Cerebellar cortex (tissue), 1 donor: Measurements from ENCODE around the gene GK.
"Not testable (repeated sequence)": the region's sequence is repeated elsewhere in the genome, so short reads cannot be mapped to it uniquely, and the experiment has no call there.

ENCODE experiments used
- DNase-seq: peaks from one replicate; pipeline ENCODE4 v3.0.0-alpha.2; 2015; ENCODE audit warnings: low spot score

The GK gene

DNA sequence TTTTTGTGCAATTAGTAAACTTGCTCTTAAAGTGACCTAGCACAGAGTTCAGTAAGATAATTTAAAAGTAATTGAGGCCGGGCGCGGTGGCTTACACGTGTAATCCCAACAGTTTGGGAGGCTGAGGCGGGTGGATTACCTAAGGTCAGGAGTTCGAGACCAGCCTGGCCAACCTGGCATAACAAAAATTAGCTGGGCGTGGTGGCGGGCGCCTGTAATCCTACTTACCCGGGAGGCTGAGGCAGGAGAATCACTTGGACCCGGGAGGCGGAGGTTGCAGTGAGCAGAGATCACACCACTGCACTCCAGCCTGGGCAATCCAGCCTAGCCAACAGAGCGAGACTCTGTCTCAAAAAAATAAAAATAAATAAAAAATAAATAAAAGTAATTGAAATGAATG is 1.2 kb downstream of the GK start:
- not testable (repeated sequence) for DNase-seq

DNA sequence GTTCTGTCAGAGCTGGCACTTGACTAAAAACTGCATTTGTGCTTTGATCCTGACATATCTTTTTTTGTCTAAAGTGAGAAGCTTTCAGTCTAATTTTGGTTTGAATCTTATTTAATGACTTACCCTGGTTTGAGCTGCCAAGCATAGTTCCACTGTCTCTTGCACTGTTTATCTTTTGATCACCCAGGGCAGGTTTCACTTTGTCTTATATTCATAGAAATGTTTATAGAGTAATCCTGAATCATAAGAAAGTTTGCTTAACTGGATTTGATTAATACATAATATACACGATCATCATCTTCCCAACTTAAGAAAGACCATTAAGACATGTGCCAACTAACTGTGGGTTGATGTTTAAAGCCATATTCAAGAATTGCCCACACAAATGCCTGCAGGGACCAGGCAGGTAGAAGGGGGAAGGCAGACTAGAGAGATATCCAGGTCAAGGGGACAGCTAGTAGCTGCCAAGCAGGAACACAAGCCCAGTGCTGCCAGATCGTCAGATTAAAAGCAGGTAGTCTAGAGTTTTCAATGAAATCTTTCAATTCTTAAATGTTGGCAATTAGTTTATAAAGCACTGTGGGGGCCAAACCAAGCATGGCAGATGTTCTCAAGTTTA is 1.9 kb downstream of the GK start:
- DNase-seq, result no peak

GRCh38 chrX:30655991-30656390 is 2.8 kb downstream of the GK start:
- DNase-seq, result no peak

GRCh38 chrX:30657196-30658161 is 4.3 kb downstream of the GK start:
- no peak for DNase-seq

GRCh38 chrX:30659421-30659820 is 6.2 kb downstream of the GK start:
- DNase-seq, result no peak

DNA sequence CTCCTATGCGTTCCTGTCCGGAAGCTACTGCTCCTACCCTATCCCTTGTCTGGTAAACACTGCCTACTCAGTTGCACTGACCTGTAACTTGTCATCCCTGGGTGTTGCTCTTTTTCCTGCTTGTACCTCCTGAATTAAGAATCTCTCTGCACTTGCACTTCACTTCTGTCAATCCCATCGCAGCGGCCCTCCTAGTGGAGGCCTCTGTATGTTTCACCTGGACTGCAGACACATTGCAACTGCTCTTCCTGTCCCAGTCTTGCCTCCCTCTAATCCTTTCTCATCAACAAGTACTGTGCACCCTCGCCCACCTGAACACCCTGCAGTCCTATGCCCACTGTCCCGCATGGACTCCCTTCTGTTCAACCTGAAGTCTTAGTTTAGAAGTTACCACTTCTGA is 8.0 kb downstream of the GK start:
- DNase-seq, result no peak

DNA sequence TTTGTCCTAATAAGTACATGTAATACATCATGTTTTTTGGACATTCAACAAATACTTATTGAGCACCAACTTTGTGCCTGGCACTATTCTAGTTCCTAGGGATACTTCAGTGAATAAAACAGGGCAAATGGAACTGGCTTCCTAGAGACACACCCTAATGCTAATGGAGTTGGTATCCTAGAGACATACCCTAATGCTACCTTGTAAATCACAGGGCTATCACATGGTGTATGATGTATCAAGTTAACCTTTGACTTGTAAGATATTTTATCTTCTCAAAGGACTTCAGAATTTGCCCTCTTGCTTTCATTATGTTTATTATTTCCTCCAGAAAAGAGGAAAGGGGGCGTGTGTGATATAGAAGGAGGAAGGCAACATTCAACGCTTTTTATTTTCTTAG is 10.1 kb downstream of the GK start:
- DNase-seq, result no peak

GRCh38 chrX:30665471-30665870 is 12.2 kb downstream of the GK start:
- DNase-seq, result no peak

- no peak for DNase-seq
Observed at GRCh38 chrX:30666094-30666493, 12.9 kb downstream of the GK start.

- DNase-seq, result no peak
Observed at GRCh38 chrX:30668581-30668980, 15.4 kb downstream of the GK start.

GRCh38 chrX:30671189-30671588 is 18.0 kb downstream of the GK start:
- not testable (repeated sequence) for DNase-seq

GRCh38 chrX:30673127-30673796 is 20.0 kb downstream of the GK start:
- no peak for DNase-seq

GRCh38 chrX:30673884-30674598 is 20.8 kb downstream of the GK start:
- no peak for DNase-seq

GRCh38 chrX:30674799-30675198 is 21.6 kb downstream of the GK start:
- DNase-seq, result no peak

DNA sequence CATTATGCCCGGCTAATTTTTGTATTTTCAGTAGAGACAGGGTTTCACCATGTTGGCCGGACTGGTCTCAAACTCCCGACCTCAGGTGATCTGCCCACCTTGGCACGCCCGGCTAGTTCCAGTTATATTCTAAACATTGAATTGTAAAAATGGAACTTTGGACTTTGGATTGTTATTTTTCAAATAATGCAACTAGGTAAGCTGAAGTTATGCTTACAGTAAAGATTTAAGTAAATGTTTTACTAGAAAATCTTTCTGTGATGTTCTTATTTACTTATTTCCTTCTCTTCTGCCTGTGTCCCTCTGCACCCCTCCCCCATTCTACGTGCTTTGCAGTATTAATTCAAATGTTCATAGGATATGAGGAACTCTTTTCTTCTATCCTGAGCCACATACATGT is 26.1 kb downstream of the GK start:
- no peak for DNase-seq

GRCh38 chrX:30680618-30681017 is 27.4 kb downstream of the GK start:
- DNase-seq, result no peak

GRCh38 chrX:30688641-30689040 is 35.4 kb downstream of the GK start:
- no peak for DNase-seq

DNA sequence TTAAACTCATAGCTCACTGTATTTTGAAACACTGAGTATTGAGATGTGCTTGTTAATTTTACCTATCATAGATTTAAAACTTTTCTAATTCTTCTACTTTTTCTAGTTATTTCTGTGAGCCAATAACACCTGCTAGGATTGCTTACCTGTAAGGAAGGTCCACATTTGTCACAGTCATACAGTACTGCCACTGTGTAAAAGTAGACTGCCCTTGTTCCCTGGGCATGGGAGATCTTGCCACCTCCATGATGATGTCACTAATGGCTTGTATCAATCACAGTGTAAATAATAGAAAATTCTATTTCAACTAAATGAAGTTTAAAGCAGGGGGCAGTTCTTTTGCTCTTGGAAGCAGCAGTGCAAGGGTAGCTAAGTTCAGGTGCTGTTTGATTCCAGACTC is 35.9 kb downstream of the GK start:
- no peak for DNase-seq

GRCh38 chrX:30690330-30690729 is 37.1 kb downstream of the GK start:
- no peak for DNase-seq

DNA sequence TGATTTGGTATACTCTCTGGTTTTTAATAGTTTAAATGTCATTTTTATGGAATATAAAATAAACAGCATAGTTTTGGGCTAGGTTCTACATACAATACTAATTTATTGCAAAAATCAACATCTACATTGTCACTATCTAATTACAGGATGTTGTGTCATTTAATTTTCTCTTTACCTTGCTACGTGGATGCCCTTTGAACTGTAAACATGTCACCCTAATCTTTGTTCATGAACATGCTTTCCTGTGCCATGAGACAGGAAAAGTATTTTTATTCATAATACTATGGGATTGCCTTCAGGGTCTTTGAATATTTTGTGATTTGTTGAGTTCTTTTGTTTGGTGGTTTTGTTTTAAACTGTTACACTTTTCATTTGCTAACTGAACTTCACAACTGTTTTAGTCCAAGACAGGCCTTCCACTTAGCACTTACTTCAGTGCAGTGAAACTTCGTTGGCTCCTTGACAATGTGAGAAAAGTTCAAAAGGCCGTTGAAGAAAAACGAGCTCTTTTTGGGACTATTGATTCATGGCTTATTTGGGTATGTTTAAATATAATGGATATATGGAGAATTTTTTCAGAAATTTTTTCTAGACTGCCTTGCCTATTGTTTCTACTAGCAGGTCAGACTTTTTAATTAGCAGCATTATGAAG is 40.9 kb downstream of the GK start:
- no peak for DNase-seq

GRCh38 chrX:30702736-30703135 is 49.5 kb downstream of the GK start:
- DNase-seq, result no peak
